ENCODE results near the gene GARS1. TPM values are rescaled to one million over a fixed set of nuclear protein-coding genes. Genes with fewer than 3 reads are reported as not detected.
A peak's percentile ranks its signal among the peaks of the same experiment; 100 is the strongest.
"Not testable (repeated sequence)": the region's sequence is repeated elsewhere in the genome, so short reads cannot be mapped to it uniquely, and the experiment has no call there.

Gene GARS1
- total RNA-seq, 8 experiments from 2014 or later = 96.3 to 352 (median 161) TPM

DNA sequence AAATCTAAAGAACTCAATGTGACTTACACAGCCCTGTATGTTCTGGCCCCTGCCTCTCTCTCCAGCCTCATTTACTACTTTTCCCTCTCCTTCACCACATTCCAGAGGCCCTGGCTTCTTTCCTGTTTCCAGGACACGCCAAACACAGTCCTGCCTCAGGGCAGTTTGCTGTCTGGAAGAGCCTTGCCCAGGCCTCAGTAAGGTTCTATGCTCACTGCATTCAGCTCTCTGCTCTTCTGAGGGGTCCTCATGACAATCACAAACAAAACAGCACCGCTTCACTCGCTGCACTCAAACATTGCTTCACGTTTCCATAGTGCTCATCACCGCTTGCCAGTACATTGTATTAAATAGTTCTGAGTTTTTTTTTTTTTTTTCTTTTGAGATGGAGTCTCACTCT, 35.1 kb upstream of the GARS1 start:
- H3K4me3 ChIP-seq = no peak overlapping the region
- WGBS, 10 experiments = 53 to 95% (median 77%) methylated on average over 1 to 5 of the region's 5 CpGs; no CpG with 5 or more reads in 2 of the 10 experiments
- peak in 6 of 8 experiments; percentile 5 to 82 (median 57) for ATAC-seq (replicated peaks in 6 of 8)
- H3K4me1 ChIP-seq (replicated peaks in 1 of 2) = peaks cover 9 to 15% of the 10 kb centered on the region in 2 donors
- H3K27ac ChIP-seq = no peak overlapping the region
- in situ Hi-C loops (cut with MboI; ENCODE audit: low pct_unique_long_range_greater_than_20kb in 2 of 9, low sequenced_read_pairs in 9 of 9, unreplicated experiment in 9 of 9) = loop anchor here in 6 of 9 experiments (25.0 kb wide), 4 partner anchors 178 to 397 kb away; partner anchors contain the start of gene ZNRF2 (in 2 of the 6)

DNA sequence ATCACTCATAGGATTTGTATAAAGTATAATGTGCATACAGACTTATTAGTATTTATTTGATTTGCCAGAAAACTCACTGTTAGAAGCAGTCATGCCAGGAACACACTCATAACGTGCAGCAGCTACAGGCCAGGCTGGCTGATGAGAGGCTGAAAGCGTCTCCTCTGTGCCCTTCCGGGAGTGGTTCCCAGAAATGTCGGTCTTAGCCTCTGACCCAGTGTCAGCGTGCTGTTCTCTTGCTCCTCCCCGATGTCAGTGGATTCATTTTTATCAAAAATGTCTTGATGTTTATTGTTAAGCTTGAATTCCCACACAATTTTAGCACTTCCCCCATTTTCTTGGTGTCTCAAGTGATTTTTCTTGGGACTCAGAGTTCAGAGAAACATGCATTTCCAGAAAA, 33.3 kb upstream of the GARS1 start:
- no peak for ATAC-seq (replicated peaks in 6 of 8)
- no peak overlapping the region for H3K4me3 ChIP-seq
- no peak overlapping the region for H3K27ac ChIP-seq
- 78 to 100% (median 92%) methylated on average over 2 to 6 of the region's 6 CpGs; no CpG with 5 or more reads in 2 of the 10 experiments for WGBS, 10 experiments
- H3K4me1 ChIP-seq (replicated peaks in 1 of 2) = peaks cover 8 to 12% of the 10 kb centered on the region in 2 donors
- in situ Hi-C loops (cut with MboI; ENCODE audit: low pct_unique_long_range_greater_than_20kb in 2 of 9, low sequenced_read_pairs in 9 of 9, unreplicated experiment in 9 of 9) = loop anchor here in 6 of 9 experiments (25.0 kb wide), 4 partner anchors 176 to 399 kb away; partner anchors contain the start of gene ZNRF2 (in 2 of the 6)

DNA sequence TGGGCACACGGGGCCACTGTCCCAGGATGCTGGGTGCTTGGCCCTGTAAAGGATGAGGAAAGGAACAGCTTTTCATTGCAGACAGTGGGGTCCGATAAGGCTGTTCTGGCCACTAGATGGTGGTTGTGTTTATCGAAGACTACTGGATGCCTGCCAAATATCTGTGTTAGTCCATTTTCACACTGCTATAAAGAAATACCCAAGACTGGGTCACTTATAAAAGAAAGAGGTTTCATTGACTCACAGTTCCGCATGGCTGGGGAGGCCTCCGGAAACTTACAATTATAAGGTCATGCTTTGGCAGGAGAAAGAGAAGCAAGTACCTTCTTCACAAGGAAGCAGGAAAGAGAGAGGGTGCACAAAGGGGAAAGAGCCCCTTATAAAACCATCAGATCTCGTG, 32.2 kb upstream of the GARS1 start:
- Histone ChIP-seq H3K27ac (no peak overlapping the region), H3K4me1 (replicated peaks in 1 of 2) (peaks cover 0 to 4% of the 10 kb centered on the region in 2 donors), H3K4me3 (no peak overlapping the region)
- in situ Hi-C loops (cut with MboI; ENCODE audit: low pct_unique_long_range_greater_than_20kb in 2 of 9, low sequenced_read_pairs in 9 of 9, unreplicated experiment in 9 of 9) = loop anchor here in 6 of 9 experiments (25.0 kb wide), 4 partner anchors 175 to 400 kb away; partner anchors contain the start of gene ZNRF2 (in 2 of the 6)
- peak in 3 of 8 experiments; percentile 15 to 17 (median 15) for ATAC-seq (replicated peaks in 6 of 8)
- 60 to 95% (median 83%) methylated on average over 1 to 6 of the region's 6 CpGs; no CpG with 5 or more reads in 3 of the 10 experiments for WGBS, 10 experiments

GRCh38 chr7:30562909-30563308, 31.8 kb upstream of the GARS1 start:
- Histone ChIP-seq H3K4me1 (replicated peaks in 1 of 2) (peaks cover 0 to 4% of the 10 kb centered on the region in 2 donors), H3K27ac (no peak overlapping the region), H3K4me3 (no peak overlapping the region)
- in situ Hi-C loops (cut with MboI; ENCODE audit: low pct_unique_long_range_greater_than_20kb in 2 of 9, low sequenced_read_pairs in 9 of 9, unreplicated experiment in 9 of 9) = loop anchor here in 6 of 9 experiments (25.0 kb wide), 4 partner anchors 174 to 401 kb away; partner anchors contain the start of gene ZNRF2 (in 2 of the 6)
- ATAC-seq (replicated peaks in 6 of 8) = no peak
- WGBS, 10 experiments = 80 to 100% (median 96%) methylated on average over 1 to 8 of the region's 8 CpGs; no CpG with 5 or more reads in 2 of the 10 experiments

- peaks cover 0 to 4% of the 10 kb centered on the region in 2 donors for H3K4me1 ChIP-seq (replicated peaks in 1 of 2)
- H3K4me3 ChIP-seq = no peak overlapping the region
- peak in 1 of 8 experiments; percentile 9 for ATAC-seq (replicated peaks in 6 of 8)
- WGBS, 10 experiments = 67 to 94% (median 84%) methylated on average over 1 to 12 of the region's 18 CpGs; no CpG with 5 or more reads in 4 of the 10 experiments
- H3K27ac ChIP-seq = no peak overlapping the region
- in situ Hi-C loops (cut with MboI; ENCODE audit: low pct_unique_long_range_greater_than_20kb in 2 of 9, low sequenced_read_pairs in 9 of 9, unreplicated experiment in 9 of 9) = loop anchor here in 6 of 9 experiments (25.0 kb wide), 4 partner anchors 174 to 401 kb away; partner anchors contain the start of gene ZNRF2 (in 2 of the 6)
Measured at GRCh38 chr7:30563326-30563942, 31.2 kb upstream of the GARS1 start.

- Histone ChIP-seq H3K27ac (no peak overlapping the region), H3K4me1 (replicated peaks in 1 of 2) (peaks cover 0 to 3% of the 10 kb centered on the region in 2 donors), H3K4me3 (no peak overlapping the region)
- in situ Hi-C loops (cut with MboI; ENCODE audit: low pct_unique_long_range_greater_than_20kb in 2 of 9, low sequenced_read_pairs in 9 of 9, unreplicated experiment in 9 of 9) = loop anchor here in 6 of 9 experiments (25.0 kb wide), 4 partner anchors 173 to 402 kb away; partner anchors contain the start of gene ZNRF2 (in 2 of the 6)
- 0 to 71% (median 38%) methylated on average over 1 to 6 of the region's 7 CpGs; no CpG with 5 or more reads in 1 of the 10 experiments for WGBS, 10 experiments
- ATAC-seq (replicated peaks in 6 of 8) = peak; percentile 71 to 98 (median 92)
Measured at GRCh38 chr7:30564243-30564892, 30.3 kb upstream of the GARS1 start.

DNA sequence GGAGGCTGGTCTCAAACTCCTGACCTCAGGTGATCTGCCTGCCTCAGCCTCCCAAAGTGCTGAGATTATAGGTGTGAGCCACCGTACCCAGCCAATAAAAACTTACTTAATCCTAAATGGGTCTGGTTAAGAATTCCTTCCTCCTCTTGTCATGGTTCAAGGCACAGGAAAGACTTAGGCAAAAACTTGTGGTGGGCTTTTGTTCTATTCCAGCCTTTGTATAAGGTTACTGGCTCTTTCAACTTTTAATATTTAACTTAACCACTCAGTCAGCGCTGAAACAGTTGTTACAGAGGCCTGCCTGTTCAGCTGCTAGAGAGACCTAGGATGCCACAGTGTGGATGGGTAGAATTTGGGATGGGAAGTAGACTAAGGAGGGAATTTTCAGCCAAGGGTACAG, 28.1 kb upstream of the GARS1 start:
- ATAC-seq (replicated peaks in 6 of 8) = no peak
- H3K4me3 ChIP-seq = no peak overlapping the region
- in situ Hi-C loops (cut with MboI; ENCODE audit: low pct_unique_long_range_greater_than_20kb in 2 of 9, low sequenced_read_pairs in 9 of 9, unreplicated experiment in 9 of 9) = loop anchor here in 6 of 9 experiments (25.0 kb wide), 4 partner anchors 171 to 404 kb away; partner anchors contain the start of gene ZNRF2 (in 2 of the 6)
- H3K4me1 ChIP-seq (replicated peaks in 1 of 2) = no peaks in the 10 kb centered on the region
- 14 to 100% (median 55%) methylated on average over 1 to 2 of the region's 2 CpGs; no CpG with 5 or more reads in 3 of the 10 experiments for WGBS, 10 experiments
- H3K27ac ChIP-seq = no peak overlapping the region

DNA sequence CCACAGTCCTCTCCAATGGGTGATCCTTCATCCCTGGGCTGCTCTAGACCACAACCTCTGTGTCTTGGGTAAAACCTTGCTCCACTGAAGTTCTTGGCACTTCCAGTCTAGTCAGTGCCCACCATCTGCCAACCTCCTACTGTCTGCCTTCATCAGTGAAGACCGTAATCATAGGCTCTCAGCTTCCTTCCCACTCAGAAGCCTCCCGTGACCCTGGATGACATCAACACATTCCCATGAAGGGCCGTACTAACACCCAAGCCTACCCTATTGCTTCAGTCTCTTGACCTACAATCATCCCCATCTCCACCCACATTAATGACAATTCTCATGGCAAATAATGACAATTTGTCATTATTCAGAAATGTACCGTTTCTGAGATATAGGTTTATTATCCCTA, 27.6 kb upstream of the GARS1 start:
- 60 to 100% (median 85%) methylated on average over 1 to 4 of the region's 4 CpGs; no CpG with 5 or more reads in 2 of the 10 experiments for WGBS, 10 experiments
- Histone ChIP-seq H3K4me3 (no peak overlapping the region), H3K27ac (no peak overlapping the region), H3K4me1 (replicated peaks in 1 of 2) (no peaks in the 10 kb centered on the region)
- ATAC-seq (replicated peaks in 6 of 8) = no peak
- in situ Hi-C loops (cut with MboI; ENCODE audit: low pct_unique_long_range_greater_than_20kb in 2 of 9, low sequenced_read_pairs in 9 of 9, unreplicated experiment in 9 of 9) = loop anchor here in 6 of 9 experiments (25.0 kb wide), 4 partner anchors 170 to 405 kb away; partner anchors contain the start of gene ZNRF2 (in 2 of the 6)

- 100% methylated on average over 1 to 3 of the region's 4 CpGs; no CpG with 5 or more reads in 6 of the 10 experiments for WGBS, 10 experiments
- H3K4me3 ChIP-seq; H3K4me1 ChIP-seq (replicated peaks in 1 of 2); H3K27ac ChIP-seq; ATAC-seq (replicated peaks in 6 of 8): not testable (repeated sequence)
- in situ Hi-C loops (cut with MboI; ENCODE audit: low pct_unique_long_range_greater_than_20kb in 2 of 9, low sequenced_read_pairs in 9 of 9, unreplicated experiment in 9 of 9) = loop anchor here in 6 of 9 experiments (25.0 kb wide), 4 partner anchors 167 to 408 kb away; partner anchors contain the start of gene ZNRF2 (in 2 of the 6)
Measured at GRCh38 chr7:30570238-30570637, 24.4 kb upstream of the GARS1 start.

DNA sequence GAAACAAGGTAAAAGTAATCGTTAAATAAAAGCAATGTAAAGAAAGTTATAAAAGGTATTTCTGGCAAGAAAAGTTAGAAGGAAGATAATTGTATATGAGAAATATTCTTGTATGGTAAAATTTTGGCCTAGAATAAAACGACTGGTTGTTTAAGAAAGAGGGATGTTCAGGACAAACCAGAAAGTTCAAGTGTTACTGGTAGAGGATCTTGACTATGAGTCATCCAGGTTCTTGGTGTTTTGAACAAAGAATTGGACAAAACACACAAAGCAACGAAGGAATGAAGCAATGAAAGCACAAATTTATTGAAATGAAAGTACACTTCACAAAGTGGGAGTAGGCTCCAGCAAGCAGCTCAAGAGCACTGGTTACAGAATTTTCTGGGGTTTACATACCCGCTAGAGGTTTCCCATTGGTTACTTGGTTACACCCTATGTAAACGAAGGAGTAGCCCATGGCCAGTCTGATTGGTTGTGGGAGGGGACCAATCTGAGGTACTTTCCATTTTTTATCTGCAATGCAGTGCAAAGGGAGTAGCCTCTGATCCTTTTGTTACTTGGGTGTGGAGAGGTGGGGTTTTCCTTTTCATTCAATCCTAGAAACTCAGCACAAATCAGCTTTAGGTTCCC, 22.4 kb upstream of the GARS1 start:
- peak in 2 of 8 experiments; percentile 97 for ATAC-seq (replicated peaks in 6 of 8)
- 63 to 97% (median 87%) methylated on average over 2 to 5 of the region's 5 CpGs for WGBS, 10 experiments
- Histone ChIP-seq H3K4me3 (no peak overlapping the region), H3K4me1 (replicated peaks in 1 of 2) (no peaks in the 10 kb centered on the region), H3K27ac (no peak overlapping the region)
- in situ Hi-C loops (cut with MboI; ENCODE audit: low pct_unique_long_range_greater_than_20kb in 2 of 9, low sequenced_read_pairs in 9 of 9, unreplicated experiment in 9 of 9) = loop anchor here in 6 of 9 experiments (25.0 kb wide), 4 partner anchors 165 to 410 kb away; partner anchors contain the start of gene ZNRF2 (in 2 of the 6)

DNA sequence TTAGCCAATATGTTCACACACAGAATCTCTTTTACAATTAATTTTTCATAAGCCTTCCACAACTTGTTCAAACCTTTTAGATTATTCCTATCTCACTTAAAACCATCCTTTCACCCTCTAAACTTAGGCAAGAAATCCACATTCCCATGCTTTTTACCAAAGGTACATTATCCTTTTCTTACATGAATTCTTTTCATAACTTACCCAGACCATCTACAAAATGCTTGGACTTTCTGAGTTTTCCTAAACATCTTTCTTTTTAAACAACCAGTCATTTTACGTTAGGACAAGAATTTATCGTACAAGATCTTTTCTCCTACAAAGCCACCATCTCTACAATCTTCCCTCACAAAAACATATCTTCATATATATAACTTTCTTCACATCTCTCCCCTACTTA, 18.8 kb upstream of the GARS1 start:
- H3K4me1 ChIP-seq (replicated peaks in 1 of 2) = no peaks in the 10 kb centered on the region
- H3K27ac ChIP-seq = no peak overlapping the region
- no peak overlapping the region for H3K4me3 ChIP-seq
- 71 to 100% (median 92%) methylated on average over 1 to 2 of the region's 2 CpGs for WGBS, 10 experiments
- ATAC-seq (replicated peaks in 6 of 8) = no peak
- in situ Hi-C loops (cut with MboI; ENCODE audit: low pct_unique_long_range_greater_than_20kb in 2 of 9, low sequenced_read_pairs in 9 of 9, unreplicated experiment in 9 of 9) = no loop called here

DNA sequence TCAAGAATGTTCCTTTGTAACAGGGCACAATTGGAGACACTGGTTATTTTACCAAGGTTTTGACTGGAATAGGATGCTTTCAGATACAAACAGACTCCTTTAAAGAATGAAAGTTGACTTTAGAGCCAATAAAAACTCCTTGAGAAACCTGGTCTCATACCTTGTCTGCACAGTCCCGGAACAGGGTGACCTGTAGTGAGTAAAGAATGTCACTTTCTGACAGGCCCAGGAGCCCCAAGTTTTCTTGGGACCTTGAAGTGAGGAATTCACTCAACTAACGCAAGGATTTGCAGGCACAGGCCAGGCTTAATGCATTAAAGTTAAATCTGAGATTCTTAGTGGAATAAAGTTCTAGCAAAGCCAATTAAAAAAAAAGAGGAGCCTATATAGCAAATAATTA, 11.5 kb upstream of the GARS1 start:
- Histone ChIP-seq H3K4me3 (no peak overlapping the region), H3K27ac (no peak overlapping the region), H3K4me1 (replicated peaks in 1 of 2) (no peaks in the 10 kb centered on the region)
- in situ Hi-C loops (cut with MboI; ENCODE audit: low pct_unique_long_range_greater_than_20kb in 2 of 9, low sequenced_read_pairs in 9 of 9, unreplicated experiment in 9 of 9) = no loop called here
- ATAC-seq (replicated peaks in 6 of 8) = no peak
- WGBS, 10 experiments = 85 to 100% (median 93%) methylated on average over 2 of the region's 2 CpGs; no CpG with 5 or more reads in 2 of the 10 experiments
